ENCODE data around the gene IMMP2L. TPM values are rescaled to one million over a fixed set of nuclear protein-coding genes. Genes with fewer than 3 reads are reported as not detected.

Gene IMMP2L
- total RNA-seq, 4 donors from 2014 or later, result 2.6 to 69.1 (median 34.7) TPM

DNA sequence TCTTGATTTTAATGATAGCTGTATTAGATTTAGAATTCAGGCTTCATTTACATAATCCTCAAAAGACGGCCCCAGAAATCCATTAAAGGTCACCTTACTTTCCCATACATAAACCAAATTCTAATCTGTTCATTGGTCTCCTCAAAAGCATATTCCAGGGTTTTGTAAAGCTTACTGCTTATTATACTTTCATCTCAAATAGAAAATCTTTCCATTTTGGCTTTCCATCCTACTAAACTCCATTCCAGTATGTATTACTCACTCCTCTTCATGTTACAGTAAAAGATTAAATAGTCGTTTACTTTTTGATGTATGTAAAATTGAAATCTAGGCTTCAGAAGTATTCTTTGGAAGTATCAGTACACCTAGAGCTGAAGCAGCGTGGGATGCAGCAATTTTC is 614.9 kb downstream of the IMMP2L start:
- Histone ChIP-seq H3K27me3 (no peaks in the 10 kb centered on the region), H3K36me3 (no peaks in the 10 kb centered on the region), H3K9me3 (no peaks in the 10 kb centered on the region), H3K27ac (no peak overlapping the region), H3K4me1 (no peaks in the 10 kb centered on the region), H3K4me3 (no peak overlapping the region)
- intact Hi-C loops (cut with DNase I; ENCODE audit: low total_unique reads), result no loop called here
- no peak for DNase-seq
- TF ChIP-seq CTCF (IDR thresholded peaks at IDR 0.05) (no peak), POLR2A (IDR thresholded peaks at IDR 0.05) (no peak)

DNA sequence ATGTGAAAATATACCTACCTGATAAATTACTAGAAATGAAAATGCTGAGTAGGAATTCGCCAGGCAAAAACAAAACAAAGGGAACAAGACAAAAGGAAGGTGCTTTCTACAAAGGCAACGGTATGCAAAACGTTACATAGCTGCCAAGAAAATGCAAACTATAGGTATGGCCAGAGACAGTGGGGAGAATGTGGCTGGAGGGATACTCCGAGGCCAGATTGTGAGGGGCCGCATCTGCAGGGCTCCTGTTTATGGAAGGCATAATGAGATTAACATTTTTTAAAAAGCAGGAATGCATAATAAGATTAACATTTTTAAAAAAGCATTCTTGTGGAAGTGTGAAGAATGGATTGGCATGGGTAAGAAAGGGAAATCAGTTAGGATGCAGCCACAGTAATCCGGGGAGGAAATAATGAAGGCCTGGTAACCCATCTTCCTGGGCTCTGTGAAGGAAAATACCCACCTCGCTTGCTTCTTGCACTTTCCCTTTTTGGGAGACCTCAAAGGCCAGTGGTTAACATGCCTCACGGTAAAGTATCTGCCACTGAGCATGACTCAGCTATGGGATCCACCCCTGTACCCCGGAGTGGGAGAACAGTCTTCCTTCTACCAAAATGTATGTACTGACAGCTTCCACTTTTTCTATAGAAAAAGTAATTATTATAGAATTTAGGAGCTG is 617.2 kb downstream of the IMMP2L start:
- intact Hi-C loops (cut with DNase I; ENCODE audit: low total_unique reads), result no loop called here
- Histone ChIP-seq H3K4me1 (no peaks in the 10 kb centered on the region), H3K27me3 (no peaks in the 10 kb centered on the region), H3K27ac (no peak overlapping the region), H3K4me3 (no peak overlapping the region), H3K9me3 (no peaks in the 10 kb centered on the region), H3K36me3 (no peaks in the 10 kb centered on the region)
- no peak for DNase-seq
- TF ChIP-seq POLR2A (IDR thresholded peaks at IDR 0.05) (no peak), CTCF (IDR thresholded peaks at IDR 0.05) (no peak)

DNA sequence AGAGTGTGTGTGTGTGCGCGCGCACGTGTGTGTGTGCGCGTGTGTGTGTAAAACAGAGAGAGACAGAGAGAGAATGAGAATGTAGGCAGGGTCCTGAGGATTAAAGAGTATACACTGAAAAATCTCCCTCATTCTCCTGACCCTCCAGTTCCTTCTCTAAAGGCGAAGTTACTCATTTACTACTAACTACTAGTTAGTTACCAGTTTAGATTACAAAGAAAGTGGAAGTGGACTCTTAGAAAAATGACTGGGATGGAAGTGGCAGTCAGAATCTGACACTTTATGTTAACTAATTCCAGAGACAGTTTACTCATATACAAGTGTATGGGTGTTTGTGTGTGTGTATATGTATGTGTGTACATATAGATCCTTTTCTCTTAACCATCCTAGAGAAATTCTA is 617.8 kb downstream of the IMMP2L start:
- Histone ChIP-seq H3K4me1 (no peaks in the 10 kb centered on the region), H3K9me3 (no peaks in the 10 kb centered on the region), H3K27me3 (no peaks in the 10 kb centered on the region), H3K36me3 (no peaks in the 10 kb centered on the region), H3K4me3 (no peak overlapping the region), H3K27ac (no peak overlapping the region)
- TF ChIP-seq POLR2A (IDR thresholded peaks at IDR 0.05) (no peak), CTCF (IDR thresholded peaks at IDR 0.05) (no peak)
- intact Hi-C loops (cut with DNase I; ENCODE audit: low total_unique reads), result no loop called here
- no peak for DNase-seq

- DNase-seq, result no peak
- intact Hi-C loops (cut with DNase I; ENCODE audit: low total_unique reads), result no loop called here
- Histone ChIP-seq H3K36me3 (no peaks in the 10 kb centered on the region), H3K4me3 (no peak overlapping the region), H3K27ac (no peak overlapping the region), H3K27me3 (no peaks in the 10 kb centered on the region), H3K9me3 (no peaks in the 10 kb centered on the region), H3K4me1 (no peaks in the 10 kb centered on the region)
- TF ChIP-seq CTCF (IDR thresholded peaks at IDR 0.05), result no peak
- no peak for TF ChIP-seq POLR2A (IDR thresholded peaks at IDR 0.05)
These were observed 618.5 kb downstream of the IMMP2L start for GRCh38 chr7:110943701-110944345.

GRCh38 chr7:110941385-110941784 is 620.9 kb downstream of the IMMP2L start:
- H3K4me3 ChIP-seq, result no peak overlapping the region
- H3K4me1 ChIP-seq, result no peaks in the 10 kb centered on the region
- H3K36me3 ChIP-seq, result no peaks in the 10 kb centered on the region
- H3K27me3 ChIP-seq, result no peaks in the 10 kb centered on the region
- no peak for DNase-seq
- intact Hi-C loops (cut with DNase I; ENCODE audit: low total_unique reads), result no loop called here
- no peaks in the 10 kb centered on the region for H3K9me3 ChIP-seq
- H3K27ac ChIP-seq, result no peak overlapping the region
- TF ChIP-seq CTCF (IDR thresholded peaks at IDR 0.05) (no peak), POLR2A (IDR thresholded peaks at IDR 0.05) (no peak)

Data from uterus (tissue), 4 donors.